ENCODE data around the gene OR5T2.
"Not testable (repeated sequence)": the region's sequence is repeated elsewhere in the genome, so short reads cannot be mapped to it uniquely, and the experiment has no call there.

Gene OR5T2

DNA sequence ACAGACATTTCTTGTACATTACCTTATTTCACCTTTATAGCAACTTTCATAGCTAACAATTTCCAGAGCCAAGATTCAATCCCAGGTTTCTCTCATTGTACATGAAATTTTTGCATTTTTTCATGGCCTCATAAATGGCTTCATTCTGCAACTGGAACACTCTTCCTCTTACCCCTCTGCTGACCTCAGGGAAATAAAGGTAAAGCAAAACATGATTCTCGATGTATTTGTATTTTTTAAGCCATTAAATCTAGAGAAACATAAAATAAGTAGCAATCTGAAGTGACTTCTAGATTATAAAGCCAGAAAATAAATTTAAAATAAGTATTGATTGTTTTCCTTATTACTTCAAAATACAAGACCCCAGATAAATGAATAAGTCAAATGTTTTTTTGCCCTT, at the start of gene OR5T2:
OR5T2 (minus strand) TSS at position 101 of the 400 bp plus-strand sequence. CDS start 1,193 bp downstream, outside the sequence.
- TF ChIP-seq, protein P1, sequence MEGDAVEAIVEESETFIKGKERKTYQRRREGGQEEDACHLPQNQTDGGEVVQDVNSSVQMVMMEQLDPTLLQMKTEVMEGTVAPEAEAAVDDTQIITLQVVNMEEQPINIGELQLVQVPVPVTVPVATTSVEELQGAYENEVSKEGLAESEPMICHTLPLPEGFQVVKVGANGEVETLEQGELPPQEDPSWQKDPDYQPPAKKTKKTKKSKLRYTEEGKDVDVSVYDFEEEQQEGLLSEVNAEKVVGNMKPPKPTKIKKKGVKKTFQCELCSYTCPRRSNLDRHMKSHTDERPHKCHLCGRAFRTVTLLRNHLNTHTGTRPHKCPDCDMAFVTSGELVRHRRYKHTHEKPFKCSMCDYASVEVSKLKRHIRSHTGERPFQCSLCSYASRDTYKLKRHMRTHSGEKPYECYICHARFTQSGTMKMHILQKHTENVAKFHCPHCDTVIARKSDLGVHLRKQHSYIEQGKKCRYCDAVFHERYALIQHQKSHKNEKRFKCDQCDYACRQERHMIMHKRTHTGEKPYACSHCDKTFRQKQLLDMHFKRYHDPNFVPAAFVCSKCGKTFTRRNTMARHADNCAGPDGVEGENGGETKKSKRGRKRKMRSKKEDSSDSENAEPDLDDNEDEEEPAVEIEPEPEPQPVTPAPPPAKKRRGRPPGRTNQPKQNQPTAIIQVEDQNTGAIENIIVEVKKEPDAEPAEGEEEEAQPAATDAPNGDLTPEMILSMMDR (IDR thresholded peaks at IDR 0.05; ENCODE audit: borderline replicate concordance, control extremely low read depth, extremely low read depth, insufficient read depth, missing control alignments), result no peak
- no peak for DNase-seq (ENCODE audit: low spot score)
- in situ Hi-C loops (cut with MboI; ENCODE audit: low sequenced_read_pairs, unreplicated experiment), result no loop called here

DNA sequence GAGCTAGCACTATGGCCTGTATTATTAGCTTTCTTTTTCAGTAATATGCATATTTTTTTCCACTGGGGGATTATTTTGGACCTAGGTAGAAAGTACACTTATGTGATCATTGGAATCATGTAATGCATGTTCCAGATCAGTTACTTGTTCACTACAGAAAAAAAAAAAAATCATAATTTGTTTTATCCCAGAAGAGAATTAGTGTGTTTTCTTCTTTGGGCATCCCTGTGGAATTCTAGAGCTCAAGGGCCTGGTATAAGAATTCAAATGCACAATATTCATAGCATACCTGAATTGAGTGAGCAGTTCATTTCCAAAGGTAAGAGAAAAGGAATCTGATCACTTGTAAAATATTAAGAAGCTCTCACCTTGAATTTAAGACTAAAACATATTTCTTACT, 39.8 kb upstream of the OR5T2 start, which contains the start of gene OR5T1:
OR5T1 (plus strand) TSS at position 301 of the 400 bp plus-strand sequence. CDS start 1,485 bp downstream, outside the sequence.
- TF ChIP-seq, protein P1 (IDR thresholded peaks at IDR 0.05; ENCODE audit: borderline replicate concordance, control extremely low read depth, extremely low read depth, insufficient read depth, missing control alignments), result no peak
- in situ Hi-C loops (cut with MboI; ENCODE audit: low sequenced_read_pairs, unreplicated experiment), result no loop called here
- no peak for DNase-seq (ENCODE audit: low spot score)

DNA sequence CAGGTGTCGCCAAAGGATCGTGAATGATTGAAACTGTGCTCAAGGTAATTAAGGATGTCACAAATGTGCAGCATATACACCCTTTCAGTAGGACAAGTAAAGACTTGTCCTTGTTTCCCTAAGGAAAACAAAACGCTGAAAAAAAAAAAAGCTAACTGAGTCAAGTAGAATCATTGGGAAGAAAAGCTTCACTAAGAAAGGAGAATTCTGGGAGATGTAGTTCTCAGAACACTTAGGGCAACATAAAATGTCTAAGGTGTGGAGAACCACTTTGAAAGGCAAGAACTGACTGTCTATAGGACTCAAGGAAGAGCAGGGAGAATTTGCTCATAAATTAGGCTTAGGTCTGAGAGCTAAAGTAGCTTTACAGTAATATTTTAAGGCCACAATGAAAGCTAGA, 37.0 kb upstream of the OR5T2 start:
- no peak for DNase-seq (ENCODE audit: low spot score)
- TF ChIP-seq, protein P1 (IDR thresholded peaks at IDR 0.05; ENCODE audit: borderline replicate concordance, control extremely low read depth, extremely low read depth, insufficient read depth, missing control alignments), result no peak
- in situ Hi-C loops (cut with MboI; ENCODE audit: low sequenced_read_pairs, unreplicated experiment), result no loop called here

DNA sequence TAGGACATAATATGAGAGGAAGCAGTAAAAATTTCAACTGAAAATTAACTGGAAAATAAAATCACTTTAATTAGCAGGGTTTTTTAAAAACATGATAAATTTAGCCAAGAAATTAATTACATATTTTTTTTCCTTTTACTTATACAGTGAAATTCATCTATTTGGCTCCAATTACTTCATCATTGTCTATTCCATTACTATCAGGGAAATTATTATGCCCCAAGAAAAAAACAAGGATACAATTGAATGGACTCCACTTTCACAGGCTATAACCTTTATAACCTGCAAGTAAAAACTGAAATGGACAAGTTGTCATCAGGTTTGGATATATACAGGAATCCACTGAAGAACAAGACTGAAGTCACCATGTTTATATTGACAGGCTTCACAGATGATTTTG, 17.9 kb upstream of the OR5T2 start, which contains the start of gene OR5T3:
OR5T3 (plus strand) TSS at position 301 of the 400 bp plus-strand sequence; CDS start at position 301, 0 bp downstream.
- TF ChIP-seq, protein P1 (IDR thresholded peaks at IDR 0.05; ENCODE audit: borderline replicate concordance, control extremely low read depth, extremely low read depth, insufficient read depth, missing control alignments), result no peak
- no peak for DNase-seq (ENCODE audit: low spot score)
- in situ Hi-C loops (cut with MboI; ENCODE audit: low sequenced_read_pairs, unreplicated experiment), result no loop called here

DNA sequence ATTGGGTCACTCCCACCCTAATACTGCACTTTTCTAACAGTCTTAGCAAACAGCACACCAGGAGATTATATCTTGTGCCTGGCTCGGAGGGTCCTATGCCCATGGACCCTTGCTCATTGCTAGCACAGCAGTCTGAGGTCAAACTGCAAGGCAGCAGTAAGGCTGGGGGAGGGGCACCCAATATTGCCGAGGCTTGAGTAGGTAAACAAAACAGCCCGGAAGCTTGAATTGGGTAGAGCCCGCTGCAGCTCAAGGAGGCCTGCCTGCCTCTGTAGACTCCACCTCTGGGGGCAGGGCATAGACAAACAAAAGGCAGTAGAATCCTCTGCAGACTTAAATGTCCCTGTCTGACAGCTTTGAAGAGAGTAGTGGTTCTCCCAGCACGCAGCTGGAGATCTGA, 14.3 kb downstream of the OR5T2 start:
- DNase-seq (ENCODE audit: low spot score); in situ Hi-C loops (cut with MboI; ENCODE audit: low sequenced_read_pairs, unreplicated experiment): not testable (repeated sequence)

DNA sequence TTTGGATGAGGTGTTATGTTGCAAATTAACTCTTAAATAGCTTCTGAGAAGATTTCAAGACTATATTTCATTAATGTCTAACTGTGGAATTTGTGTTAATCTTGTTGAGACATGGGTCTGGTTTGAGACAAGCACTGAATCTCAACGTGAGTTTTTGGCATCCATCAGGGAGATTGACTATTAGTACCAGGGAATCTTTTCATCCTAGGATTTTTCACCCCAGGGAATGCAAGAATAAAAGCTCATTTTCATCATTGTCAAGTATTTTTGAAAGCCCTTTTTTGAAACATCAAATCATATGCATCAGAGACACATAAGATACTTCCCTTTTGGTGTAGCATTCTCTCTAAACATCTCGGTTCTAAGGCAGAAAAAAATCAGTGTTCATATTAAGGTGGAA, 19.5 kb downstream of the OR5T2 start:
- no peak for DNase-seq (ENCODE audit: low spot score)
- in situ Hi-C loops (cut with MboI; ENCODE audit: low sequenced_read_pairs, unreplicated experiment), result no loop called here
- TF ChIP-seq, protein P1 (IDR thresholded peaks at IDR 0.05; ENCODE audit: borderline replicate concordance, control extremely low read depth, extremely low read depth, insufficient read depth, missing control alignments), result no peak

DNA sequence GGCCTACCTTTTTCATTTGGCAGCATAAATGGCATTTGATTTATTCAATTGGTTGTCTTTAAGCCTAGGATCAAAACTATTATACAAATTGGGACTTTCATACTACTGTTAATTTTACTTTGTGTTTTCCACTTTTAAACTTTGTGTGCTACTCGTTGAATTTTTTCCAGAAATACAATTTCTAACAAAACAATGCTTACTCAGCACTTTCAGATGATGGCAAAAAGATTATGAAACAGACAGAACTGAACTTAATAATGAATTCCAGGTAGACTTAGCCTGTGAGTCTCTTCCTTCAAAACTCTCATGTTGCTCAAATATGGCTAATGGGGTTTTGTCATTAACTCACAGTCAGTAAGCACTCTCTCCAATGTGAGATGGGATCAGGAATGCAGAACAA, 26.3 kb downstream of the OR5T2 start:
- DNase-seq (ENCODE audit: low spot score), result no peak
- TF ChIP-seq, protein P1 (IDR thresholded peaks at IDR 0.05; ENCODE audit: borderline replicate concordance, control extremely low read depth, extremely low read depth, insufficient read depth, missing control alignments), result no peak
- in situ Hi-C loops (cut with MboI; ENCODE audit: low sequenced_read_pairs, unreplicated experiment), result no loop called here
